ENCODE data around the gene DNAJC17. TPM values are rescaled to one million over a fixed set of nuclear protein-coding genes. Genes with fewer than 3 reads are reported as not detected.

The DNAJC17 gene
- total and polyA plus RNA-seq, 8 donors: 24.3 to 50.1 (median 42.1) TPM

- H3K27ac ChIP-seq: no peak overlapping the region
- TF ChIP-seq CTCF (IDR thresholded peaks at IDR 0.05): no peak
- no peak for DNase-seq
- no peaks in the 10 kb centered on the region for H3K36me3 ChIP-seq
- ATAC-seq: no peak
- H3K27me3 ChIP-seq: no peaks in the 10 kb centered on the region
- H3K4me3 ChIP-seq: no peak overlapping the region
- H3K4me1 ChIP-seq: no peaks in the 10 kb centered on the region
- no peaks in the 10 kb centered on the region for H3K9me3 ChIP-seq
- intact Hi-C loops (cut with DNase I): no loop called here
Measured at GRCh38 chr15:40831861-40832260, 24.6 kb upstream of the DNAJC17 start.

DNA sequence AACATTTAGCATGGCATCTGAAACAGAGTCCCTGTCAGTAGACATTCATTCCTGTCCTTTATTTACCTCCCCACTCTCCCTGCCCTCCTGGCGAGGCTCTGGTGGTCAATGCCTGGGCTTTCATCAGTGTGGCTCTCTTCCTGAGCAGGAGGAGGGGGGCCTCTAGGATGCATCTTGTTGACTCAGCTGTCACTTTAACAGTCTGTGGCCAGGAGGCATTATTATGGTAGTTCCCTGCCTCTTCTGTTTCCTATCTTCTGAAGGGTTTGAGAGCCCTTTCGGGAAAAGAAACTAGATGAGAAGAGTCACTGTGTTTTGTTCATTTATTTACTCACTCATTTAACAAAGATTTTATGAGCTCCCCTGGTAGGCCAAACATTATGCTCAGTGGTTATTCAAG lies 23.6 kb upstream of the DNAJC17 start:
- DNase-seq (no peak), ATAC-seq (no peak)
- Histone ChIP-seq H3K4me1 (no peaks in the 10 kb centered on the region), H3K36me3 (no peaks in the 10 kb centered on the region), H3K4me3 (no peak overlapping the region), H3K27ac (no peak overlapping the region), H3K9me3 (no peaks in the 10 kb centered on the region), H3K27me3 (no peaks in the 10 kb centered on the region)
- no peak for TF ChIP-seq CTCF (IDR thresholded peaks at IDR 0.05)
- intact Hi-C loops (cut with DNase I): no loop called here

DNA sequence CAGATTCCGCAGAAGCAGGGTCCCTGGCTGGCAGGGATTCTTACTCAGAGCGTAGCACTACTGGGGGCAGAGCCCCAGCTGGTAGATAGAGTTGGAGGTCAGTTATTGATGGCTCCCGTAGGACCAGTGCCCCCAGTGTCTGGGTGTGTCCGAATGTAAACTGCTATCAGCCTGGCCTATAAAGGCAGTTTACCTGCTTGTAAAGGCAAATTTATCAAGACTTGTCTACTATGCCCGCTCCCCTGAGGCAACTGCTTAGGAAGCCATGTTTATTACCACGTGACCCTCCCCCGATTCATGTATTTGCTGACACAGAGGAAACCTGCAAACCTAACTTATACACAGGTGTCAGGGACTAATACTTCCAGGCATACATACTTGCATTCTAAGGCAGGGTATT lies 21.8 kb upstream of the DNAJC17 start:
- TF ChIP-seq CTCF (IDR thresholded peaks at IDR 0.05): no peak
- H3K4me1 ChIP-seq: no peaks in the 10 kb centered on the region
- H3K9me3 ChIP-seq: no peaks in the 10 kb centered on the region
- intact Hi-C loops (cut with DNase I): no loop called here
- ATAC-seq: no peak
- H3K27me3 ChIP-seq: no peaks in the 10 kb centered on the region
- no peak for DNase-seq
- H3K36me3 ChIP-seq: no peaks in the 10 kb centered on the region
- no peak overlapping the region for H3K4me3 ChIP-seq
- no peak overlapping the region for H3K27ac ChIP-seq

DNA sequence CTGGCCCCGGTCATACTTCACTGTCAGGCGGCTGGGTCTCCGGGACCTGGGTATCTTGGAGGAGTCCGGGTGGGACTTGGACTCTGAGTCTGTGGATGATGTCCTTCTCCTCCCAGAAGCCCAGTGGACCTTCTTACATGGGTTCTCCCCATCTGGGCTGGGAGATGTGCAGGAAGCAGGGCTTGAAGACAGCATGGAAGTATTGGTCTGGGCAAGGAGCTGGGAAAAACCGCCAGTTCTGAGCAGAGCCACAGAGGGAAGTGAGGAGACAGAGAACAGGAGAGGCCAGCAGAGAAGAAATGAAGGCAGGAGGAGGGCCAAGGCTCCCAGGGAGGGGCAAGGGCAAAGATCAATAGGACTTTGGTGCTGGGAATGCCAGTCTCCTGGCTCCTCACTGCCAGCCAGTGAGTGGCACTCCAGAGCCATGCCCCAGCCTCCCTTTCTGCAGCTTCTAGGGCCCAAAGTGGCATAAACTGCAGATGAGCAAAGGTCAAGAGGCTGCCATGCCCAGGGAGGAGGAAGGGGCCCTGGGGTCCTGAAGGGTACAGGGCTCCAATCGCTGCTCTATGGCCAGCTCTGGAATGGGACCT lies 21.3 kb upstream of the DNAJC17 start, which contains the start of gene PPP1R14D:
Gene PPP1R14D (minus strand): TSS at position 262 of the 590 bp plus-strand sequence. CDS start 67 bp downstream, at position 195.
- intact Hi-C loops (cut with DNase I): no loop called here
- Histone ChIP-seq H3K27ac (no peak within 1 kb of the TSS), H3K4me1 (no peaks in the 10 kb centered on the region), H3K4me3 (no peak within 1 kb of the TSS), H3K27me3 (no peaks in the 10 kb centered on the region), H3K36me3 (no peaks in the 10 kb centered on the region), H3K9me3 (no peaks in the 10 kb centered on the region)
- TF ChIP-seq CTCF (IDR thresholded peaks at IDR 0.05): no peak
- ATAC-seq (no peak), DNase-seq (no peak)

GRCh38 chr15:40826423-40827075 lies 19.3 kb upstream of the DNAJC17 start:
- H3K27ac ChIP-seq: no peak overlapping the region
- ATAC-seq: no peak

More at GRCh38 chr15:40826423-40827075, 19.3 kb upstream of the DNAJC17 start:
- intact Hi-C loops (cut with DNase I): no loop called here
- no peak for TF ChIP-seq CTCF (IDR thresholded peaks at IDR 0.05)
- Histone ChIP-seq H3K4me3 (no peak overlapping the region), H3K27me3 (no peaks in the 10 kb centered on the region), H3K4me1 (no peaks in the 10 kb centered on the region), H3K36me3 (no peaks in the 10 kb centered on the region), H3K9me3 (no peaks in the 10 kb centered on the region)
- DNase-seq: no peak
